Measurements from ENCODE around the gene FTH1. TPM values are rescaled to one million over a fixed set of nuclear protein-coding genes. Genes with fewer than 3 reads are reported as not detected.
A peak's percentile ranks its signal among the peaks of the same experiment; 100 is the strongest.
"Not testable (repeated sequence)": the region's sequence is repeated elsewhere in the genome, so short reads cannot be mapped to it uniquely, and the experiment has no call there.

Gene FTH1
- 345 and 436 TPM in 2 replicates for total RNA-seq

- peak; percentile 94 to 96 for DNase-seq (ENCODE audit: low read depth in 2 of 2)
Measured at GRCh38 chr11:61967116-61967923, at the start of gene FTH1. TSS of gene FTH1 (minus strand) at chr11:61967634. CDS start at chr11:61967425, 209 bp downstream.

- DNase-seq (ENCODE audit: low read depth in 2 of 2): peak in 1 of 2 donors; percentile 20
Measured at GRCh38 chr11:62015615-62016014, 48.2 kb upstream of the FTH1 start.

DNA sequence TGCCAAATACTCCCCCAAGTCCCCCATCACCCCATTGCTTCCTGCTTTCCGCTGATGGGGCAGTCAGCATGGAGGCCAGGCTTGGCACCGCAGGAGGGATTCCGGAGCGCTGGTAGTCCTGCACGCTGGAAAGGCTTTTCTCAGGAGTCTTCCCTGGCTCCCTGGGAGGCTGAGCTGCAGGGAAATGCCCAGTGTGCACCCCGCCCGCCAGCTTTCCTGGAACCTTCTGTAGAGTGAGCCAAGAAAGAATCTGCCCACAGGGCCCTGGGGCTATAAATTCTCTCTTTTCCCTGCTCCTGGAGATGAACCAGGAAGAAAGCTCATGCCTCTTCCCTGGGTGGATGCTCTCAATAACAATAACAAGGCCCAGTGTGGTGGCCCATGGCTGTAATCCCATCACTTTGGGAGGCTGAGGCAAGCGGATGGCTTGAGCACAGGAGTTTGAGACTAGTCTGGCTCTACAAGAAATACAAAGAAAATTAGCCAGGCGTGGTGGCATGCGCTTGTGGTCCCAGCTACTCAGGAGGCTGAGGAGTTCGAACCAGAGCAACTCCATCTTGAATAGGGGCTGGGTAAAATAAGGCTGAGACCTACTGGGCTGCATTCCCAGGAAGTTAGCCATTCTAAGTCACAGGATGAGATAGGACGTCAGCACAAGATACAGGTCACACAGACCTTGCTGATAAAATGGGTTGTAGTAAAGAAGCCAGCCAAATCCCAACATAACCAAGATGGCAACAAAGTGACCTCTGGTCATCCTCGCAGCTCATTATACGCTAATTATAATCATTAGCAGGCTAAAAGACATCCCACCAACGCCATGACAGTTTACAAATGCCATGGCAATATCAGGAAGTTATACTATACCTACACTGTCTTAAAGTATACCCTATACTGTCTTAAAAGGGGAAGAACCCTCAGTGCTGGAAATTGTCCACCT, 46.4 kb upstream of the FTH1 start:
- no peak for DNase-seq (ENCODE audit: low read depth in 2 of 2)

DNA sequence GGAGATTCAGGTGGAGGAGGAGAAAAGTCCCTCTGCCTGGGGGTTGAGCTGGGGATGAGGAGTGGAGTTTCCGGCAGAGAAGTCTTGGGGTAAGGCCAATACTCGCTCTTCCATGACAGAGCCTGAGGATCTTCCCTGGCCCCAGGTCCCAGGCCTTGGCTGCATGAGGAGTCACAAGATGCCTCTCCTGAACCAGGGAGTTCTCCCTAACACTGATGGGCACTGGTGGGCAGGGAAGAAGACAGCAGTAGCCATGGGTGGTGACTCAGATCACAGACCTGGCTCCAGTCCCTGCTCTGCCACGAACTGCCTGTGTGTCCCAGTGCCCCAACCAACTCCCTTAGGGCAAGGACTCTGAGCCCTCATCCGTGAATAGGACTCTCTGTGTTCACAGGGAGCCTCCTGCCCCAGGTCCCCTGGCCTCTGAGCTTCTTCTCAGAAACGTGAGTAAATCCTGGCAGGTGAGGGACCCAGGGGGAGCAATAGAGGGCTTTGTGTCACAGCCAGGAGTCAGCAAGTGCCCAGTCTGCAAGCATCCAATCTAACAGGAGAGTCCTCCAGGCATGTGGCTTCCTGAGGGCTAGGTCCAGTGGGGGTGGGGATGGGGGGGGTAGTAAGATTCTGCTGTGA, 45.5 kb upstream of the FTH1 start:
- DNase-seq (ENCODE audit: low read depth in 2 of 2): no peak

GRCh38 chr11:62012451-62012831, 45.0 kb upstream of the FTH1 start:
- no peak for DNase-seq (ENCODE audit: low read depth in 2 of 2)

DNA sequence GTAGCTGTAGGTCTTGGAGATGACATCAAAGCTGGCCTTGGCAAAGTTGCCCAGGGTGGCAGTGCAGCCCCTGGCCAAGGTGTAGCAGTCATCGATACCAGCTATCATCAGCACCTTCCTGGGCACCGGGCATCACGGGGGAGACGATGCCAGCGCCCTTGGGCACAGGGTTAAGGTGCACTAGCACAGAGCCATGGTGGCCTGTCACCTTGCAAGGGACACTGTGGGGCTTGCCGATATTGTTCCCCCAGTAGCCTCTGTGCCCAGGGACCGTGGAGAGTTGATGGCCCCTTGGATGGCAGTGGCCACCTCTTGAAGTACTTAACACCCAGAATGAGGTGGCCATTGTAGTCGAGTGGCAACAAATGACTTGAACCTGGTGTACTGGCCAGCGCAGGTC, 44.4 kb upstream of the FTH1 start:
- DNase-seq (ENCODE audit: low read depth in 2 of 2): no peak

- DNase-seq (ENCODE audit: low read depth in 2 of 2): no peak
Measured at GRCh38 chr11:62010935-62011528, 43.6 kb upstream of the FTH1 start.

- no peak for DNase-seq (ENCODE audit: low read depth in 2 of 2)
Measured at GRCh38 chr11:62008193-62008592, 40.8 kb upstream of the FTH1 start.

GRCh38 chr11:62004473-62004872, 37.0 kb upstream of the FTH1 start:
- peak; percentile 41 to 89 for DNase-seq (ENCODE audit: low read depth in 2 of 2)

- not testable (repeated sequence) for DNase-seq (ENCODE audit: low read depth in 2 of 2)
Measured at GRCh38 chr11:62002283-62002682, 34.8 kb upstream of the FTH1 start.

GRCh38 chr11:62001450-62002191, 34.2 kb upstream of the FTH1 start:
- no peak for DNase-seq (ENCODE audit: low read depth in 2 of 2)

DNA sequence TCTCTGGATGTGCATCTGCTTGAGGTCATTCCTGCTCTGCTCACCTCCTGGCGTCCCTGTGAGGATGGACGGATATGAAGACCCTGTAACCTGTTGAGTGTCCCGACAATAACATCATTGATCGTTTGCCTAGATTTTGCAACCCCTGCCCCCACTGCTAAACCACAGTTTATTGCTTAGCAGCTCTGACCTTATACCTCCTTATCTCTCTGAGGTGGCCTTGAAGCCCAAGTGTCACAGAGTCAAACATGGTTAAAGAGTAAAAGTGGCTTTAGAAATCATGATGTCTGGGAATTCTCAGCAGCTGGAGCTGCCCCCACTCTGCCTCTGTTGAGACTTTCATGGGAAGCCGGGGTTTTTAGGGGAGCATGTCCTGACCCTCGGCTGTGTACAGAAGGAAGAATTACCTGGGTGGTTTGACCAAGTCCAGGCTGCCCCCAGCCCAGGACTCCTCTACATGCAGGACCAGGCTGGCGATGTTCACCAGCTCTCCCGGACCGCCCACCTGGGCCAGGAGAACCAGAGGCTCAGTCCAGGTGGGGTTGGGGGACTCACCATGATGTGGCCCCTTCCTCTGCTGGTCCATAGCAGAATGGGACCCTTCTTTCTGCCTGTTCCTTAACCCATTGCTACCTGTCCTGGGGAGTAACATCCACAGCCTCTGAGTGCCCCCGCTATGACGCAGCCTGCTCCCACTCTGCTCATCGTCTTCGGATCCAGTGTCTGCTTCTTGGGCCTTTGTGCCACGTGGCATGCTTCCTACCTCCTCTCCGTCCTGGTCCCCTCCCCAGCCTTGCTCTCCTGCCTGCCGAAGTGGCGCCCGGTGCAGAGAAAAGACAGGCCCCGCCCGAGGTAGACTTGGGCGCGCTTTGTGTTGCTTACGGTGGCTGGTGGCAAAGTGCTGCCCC, 33.4 kb upstream of the FTH1 start:
- DNase-seq (ENCODE audit: low read depth in 2 of 2): no peak

DNA sequence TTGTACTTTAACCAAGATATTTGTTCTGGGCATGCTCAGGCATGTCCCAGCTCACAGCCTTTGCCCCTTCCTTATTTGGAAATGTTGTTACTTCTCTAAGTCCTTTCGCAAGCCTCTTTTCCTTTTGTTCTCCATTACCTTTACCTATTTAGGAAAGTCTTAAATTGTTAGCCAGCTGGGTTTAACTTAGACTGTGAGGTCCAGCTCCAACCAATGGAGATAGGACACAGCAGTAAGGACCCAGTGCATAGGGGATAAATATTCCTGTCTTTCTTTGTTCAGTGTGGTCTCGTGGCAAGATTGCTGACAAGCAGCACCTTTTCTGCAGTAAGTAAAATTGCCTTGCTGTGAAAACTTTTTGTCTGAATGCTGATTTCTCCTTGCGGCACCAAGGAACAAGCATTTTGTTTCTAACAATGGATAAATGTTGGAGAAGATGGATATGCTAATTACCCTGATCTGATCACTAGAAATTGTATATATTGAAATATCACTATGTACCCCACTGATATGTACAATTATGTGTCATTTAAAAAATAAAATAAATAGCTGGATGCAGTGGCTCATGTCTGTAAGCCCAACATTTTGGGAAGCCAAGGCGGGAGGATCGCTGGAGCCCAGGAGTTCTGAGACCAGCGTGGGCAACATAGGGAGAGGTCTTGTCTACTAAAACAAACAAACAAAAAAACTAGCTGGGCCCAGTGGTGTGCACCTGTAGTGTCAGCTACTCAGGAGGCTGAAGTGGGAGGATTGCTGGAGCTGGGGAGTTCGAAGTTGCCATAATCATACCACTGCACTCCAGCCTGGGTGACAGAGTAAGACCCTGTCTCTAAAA, 31.9 kb upstream of the FTH1 start:
- no peak for DNase-seq (ENCODE audit: low read depth in 2 of 2)

- no peak for DNase-seq (ENCODE audit: low read depth in 2 of 2)
Measured at GRCh38 chr11:61996933-61997332, 29.5 kb upstream of the FTH1 start.

DNA sequence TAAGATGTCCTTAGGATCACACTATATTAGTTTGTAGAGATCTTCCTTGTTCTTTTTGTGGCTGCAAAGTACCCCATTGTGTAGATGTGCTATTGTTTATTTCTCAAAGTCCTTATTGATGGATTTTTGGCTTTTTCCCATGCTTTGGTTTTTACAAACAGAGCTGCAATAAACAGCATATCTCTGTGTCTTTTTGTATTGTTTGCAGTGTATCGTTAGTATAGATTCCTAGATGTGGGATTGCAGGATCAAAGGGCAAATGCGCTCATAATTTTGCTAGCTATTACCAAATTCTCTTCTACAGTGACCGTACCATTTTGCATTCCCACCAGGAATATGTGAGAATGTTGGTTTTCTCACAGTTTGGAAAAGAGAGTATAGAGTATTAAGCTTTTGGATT, 27.5 kb upstream of the FTH1 start:
- DNase-seq (ENCODE audit: low read depth in 2 of 2): no peak

DNA sequence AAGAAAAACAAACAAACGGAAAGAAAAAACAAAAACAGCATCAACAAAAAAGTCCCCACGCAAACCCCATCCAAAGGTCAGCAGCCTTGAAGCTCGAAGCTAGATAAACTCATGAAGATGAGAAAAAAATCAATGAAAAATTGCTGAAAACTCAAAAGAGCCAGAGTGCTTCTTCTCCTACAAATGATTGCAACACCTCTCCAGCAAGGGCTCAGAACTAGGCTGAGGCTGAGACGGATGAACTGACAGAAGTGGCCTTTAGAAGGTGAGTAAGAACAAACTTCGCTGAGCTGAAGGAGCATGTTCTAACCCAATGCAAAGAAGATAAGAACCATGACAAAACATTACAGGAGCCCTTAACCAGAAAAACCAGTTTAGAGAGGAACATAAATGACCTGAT, 18.4 kb upstream of the FTH1 start:
- DNase-seq (ENCODE audit: low read depth in 2 of 2): no peak

DNA sequence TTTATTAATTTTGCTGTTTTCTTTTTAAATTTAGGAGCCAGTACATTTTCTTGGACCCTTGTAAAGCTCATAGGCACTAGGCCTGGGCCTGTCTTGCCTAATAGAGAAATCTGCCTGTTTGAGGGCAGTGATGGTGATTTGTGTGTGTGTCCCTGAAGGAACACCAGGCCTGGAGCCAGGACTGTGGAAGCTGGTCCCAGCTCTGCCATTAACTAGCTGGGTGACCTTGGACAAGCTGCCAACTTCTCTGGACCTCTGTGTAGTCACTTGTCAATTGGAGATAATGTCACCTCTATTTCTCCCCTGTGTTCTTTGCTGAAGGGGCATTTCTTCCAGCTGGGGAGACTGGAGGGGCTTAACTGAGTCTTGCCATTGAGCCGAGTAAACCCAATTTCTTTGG, 16.0 kb upstream of the FTH1 start:
- DNase-seq (ENCODE audit: low read depth in 2 of 2): no peak

DNA sequence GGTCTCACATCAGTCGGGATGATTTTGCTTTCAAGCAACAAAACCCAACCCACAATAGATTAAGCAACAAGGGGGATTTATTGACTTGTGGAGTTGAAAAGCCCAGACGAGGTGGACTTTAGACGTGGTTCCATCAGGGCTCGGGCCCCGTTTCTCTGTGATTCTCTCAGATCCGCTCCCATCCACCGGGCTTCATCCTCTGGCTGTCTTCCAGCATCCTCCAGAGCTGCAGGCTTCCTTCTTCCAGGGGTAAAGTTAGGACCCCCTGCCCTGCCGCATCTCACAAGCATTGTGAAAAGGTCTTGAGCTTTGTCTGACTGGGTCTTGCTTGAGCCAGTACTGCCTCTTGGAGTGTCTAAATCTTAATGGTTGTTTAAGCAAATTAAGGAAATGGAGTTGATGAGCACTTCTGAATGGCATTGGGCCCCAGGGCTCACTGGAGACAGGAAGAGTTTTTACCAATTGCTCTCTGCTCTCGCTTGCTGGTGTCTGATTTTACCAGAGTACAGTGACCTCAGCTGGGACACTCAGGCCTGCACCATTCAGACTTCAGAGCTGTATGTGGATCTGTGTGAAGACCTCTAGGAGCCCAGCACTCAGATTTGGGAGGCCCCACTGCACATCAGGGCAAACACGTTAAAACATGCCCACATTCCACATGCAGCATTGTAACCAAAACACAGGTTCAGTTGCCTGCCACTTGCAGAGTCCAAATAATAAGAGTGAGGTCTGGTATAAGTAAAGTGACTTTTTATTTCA, 13.5 kb upstream of the FTH1 start:
- no peak for DNase-seq (ENCODE audit: low read depth in 2 of 2)
